ENCODE data around the gene NEDD4L.

NEDD4L gene

GRCh38 chr18:58076052-58076451 is 32.0 kb downstream of the NEDD4L start:
- H3K4me3 ChIP-seq (ENCODE audit: low read depth, low read length) = no peak overlapping the region
- no peak for TF ChIP-seq CTCF (IDR thresholded peaks at IDR 0.05; ENCODE audit: borderline replicate concordance, insufficient read depth, low read depth, low read length)

- no peak for TF ChIP-seq CTCF (IDR thresholded peaks at IDR 0.05; ENCODE audit: borderline replicate concordance, insufficient read depth, low read depth, low read length)
- no peak overlapping the region for H3K4me3 ChIP-seq (ENCODE audit: low read depth, low read length)
Observed at GRCh38 chr18:58077329-58077728, 33.3 kb downstream of the NEDD4L start.

GRCh38 chr18:58078889-58079573 is 35.0 kb downstream of the NEDD4L start:
- no peak for TF ChIP-seq CTCF (IDR thresholded peaks at IDR 0.05; ENCODE audit: borderline replicate concordance, insufficient read depth, low read depth, low read length)
- H3K4me3 ChIP-seq (ENCODE audit: low read depth, low read length) = no peak overlapping the region

- TF ChIP-seq CTCF (IDR thresholded peaks at IDR 0.05; ENCODE audit: borderline replicate concordance, insufficient read depth, low read depth, low read length) = no peak
- no peak overlapping the region for H3K4me3 ChIP-seq (ENCODE audit: low read depth, low read length)
Observed at GRCh38 chr18:58080451-58080850, 36.4 kb downstream of the NEDD4L start.

- no peak overlapping the region for H3K4me3 ChIP-seq (ENCODE audit: low read depth, low read length)
- TF ChIP-seq CTCF (IDR thresholded peaks at IDR 0.05; ENCODE audit: borderline replicate concordance, insufficient read depth, low read depth, low read length) = no peak
Observed at GRCh38 chr18:58087928-58088690, 44.1 kb downstream of the NEDD4L start.

GRCh38 chr18:58088691-58089065 is 44.7 kb downstream of the NEDD4L start:
- H3K4me3 ChIP-seq (ENCODE audit: low read depth, low read length) = no peak overlapping the region
- no peak for TF ChIP-seq CTCF (IDR thresholded peaks at IDR 0.05; ENCODE audit: borderline replicate concordance, insufficient read depth, low read depth, low read length)

- no peak overlapping the region for H3K4me3 ChIP-seq (ENCODE audit: low read depth, low read length)
- TF ChIP-seq CTCF (IDR thresholded peaks at IDR 0.05; ENCODE audit: borderline replicate concordance, insufficient read depth, low read depth, low read length) = no peak
Observed at GRCh38 chr18:58091099-58091611, 47.1 kb downstream of the NEDD4L start.
